ENCODE measurements around the gene CACNA2D3.

GRCh38 chr3:54841471-54841870 lies 719.1 kb downstream of the CACNA2D3 start:
- TF ChIP-seq HNF4A (conservative IDR thresholded peaks at IDR 0.05) (no peak), SP1 (IDR thresholded peaks at IDR 0.05) (no peak), CTCF (IDR thresholded peaks at IDR 0.05; ENCODE audit: low read depth, low read length, missing input control) (no peak), GABPA (IDR thresholded peaks at IDR 0.05 in 1 of 2, conservative IDR thresholded peaks at IDR 0.05 in 1 of 2) (no peak), MAX (IDR thresholded peaks at IDR 0.05) (no peak), ATF3 (IDR thresholded peaks at IDR 0.05) (no peak), RXRA (IDR thresholded peaks at IDR 0.05) (no peak), EGR1 (IDR thresholded peaks at IDR 0.05; ENCODE audit: low read depth in 2 of 2) (no peak), HNF4G (IDR thresholded peaks at IDR 0.05) (no peak), TAF1 (conservative IDR thresholded peaks at IDR 0.05) (no peak), REST (IDR thresholded peaks at IDR 0.05) (no peak)
